Gastrocnemius medialis (tissue), 4 donors: ENCODE data around the gene GPRIN2.

ENCODE experiments used
- POLR2A ChIP-seq, 2 donors: fragments of 450-650 bp; IDR thresholded peaks; one replicate each; pipeline ENCODE4 v1.6.1; 2017; ENCODE audit warnings: antibody characterized with exemption in 2 of 2, mild to moderate bottlenecking in 2 of 2, moderate library complexity in 2 of 2
- TF ChIP-seq, protein P1 (sequence below), 5 experiments: fragments of 450-650 bp in 3 of 5; fragments of 200-600 bp in 2 of 5; sonication (generic) in 2 of 5; IDR thresholded peaks in 4 of 5; conservative IDR thresholded peaks in 1 of 5; 1 replicate in 4 of 5; 2 replicates in 1 of 5; pipeline ENCODE4 v1.5.1; 2016 to 2019; ENCODE audit warnings: antibody characterized with exemption in 5 of 5, mild to moderate bottlenecking in 3 of 5, moderate library complexity in 3 of 5

- TF ChIP-seq, protein P1, sequence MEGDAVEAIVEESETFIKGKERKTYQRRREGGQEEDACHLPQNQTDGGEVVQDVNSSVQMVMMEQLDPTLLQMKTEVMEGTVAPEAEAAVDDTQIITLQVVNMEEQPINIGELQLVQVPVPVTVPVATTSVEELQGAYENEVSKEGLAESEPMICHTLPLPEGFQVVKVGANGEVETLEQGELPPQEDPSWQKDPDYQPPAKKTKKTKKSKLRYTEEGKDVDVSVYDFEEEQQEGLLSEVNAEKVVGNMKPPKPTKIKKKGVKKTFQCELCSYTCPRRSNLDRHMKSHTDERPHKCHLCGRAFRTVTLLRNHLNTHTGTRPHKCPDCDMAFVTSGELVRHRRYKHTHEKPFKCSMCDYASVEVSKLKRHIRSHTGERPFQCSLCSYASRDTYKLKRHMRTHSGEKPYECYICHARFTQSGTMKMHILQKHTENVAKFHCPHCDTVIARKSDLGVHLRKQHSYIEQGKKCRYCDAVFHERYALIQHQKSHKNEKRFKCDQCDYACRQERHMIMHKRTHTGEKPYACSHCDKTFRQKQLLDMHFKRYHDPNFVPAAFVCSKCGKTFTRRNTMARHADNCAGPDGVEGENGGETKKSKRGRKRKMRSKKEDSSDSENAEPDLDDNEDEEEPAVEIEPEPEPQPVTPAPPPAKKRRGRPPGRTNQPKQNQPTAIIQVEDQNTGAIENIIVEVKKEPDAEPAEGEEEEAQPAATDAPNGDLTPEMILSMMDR (IDR thresholded peaks at IDR 0.05 in 4 of 5, conservative IDR thresholded peaks at IDR 0.05 in 1 of 5), result no peak
- TF ChIP-seq POLR2A (IDR thresholded peaks at IDR 0.05), result no peak
Measured at GRCh38 chr10:46557319-46558121, 1.1 kb upstream of the GPRIN2 start.
